Measurements from ENCODE around the gene IBA57.

IBA57 gene

DNA sequence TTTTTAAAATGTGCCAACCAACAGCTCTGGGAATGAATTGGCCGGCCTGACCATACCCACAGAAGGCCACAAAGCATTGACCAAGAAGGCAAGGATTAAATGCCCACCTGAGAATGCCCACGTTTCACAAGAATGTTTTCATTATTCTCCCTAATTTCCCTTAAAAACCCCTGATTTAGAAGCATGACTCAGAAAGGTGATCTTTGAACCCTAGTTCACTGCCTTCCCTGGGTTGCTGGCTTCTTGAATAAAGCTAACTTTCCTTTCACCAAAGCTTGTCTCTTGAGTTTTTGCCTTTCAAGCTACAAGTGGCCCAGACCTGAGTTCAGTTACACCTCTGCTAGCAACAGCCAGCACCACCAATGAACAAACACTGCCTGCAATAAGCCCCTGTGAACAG lies 42.1 kb upstream of the IBA57 start:
- in situ Hi-C loops (cut with MboI; ENCODE audit: low sequenced_read_pairs, unreplicated experiment), result no loop called here
- no peak for DNase-seq (ENCODE audit: low spot score)
- TF ChIP-seq CTCF (IDR thresholded peaks at IDR 0.05; ENCODE audit: borderline replicate concordance, control extremely low read depth, extremely low read depth, insufficient read depth, missing control alignments), result no peak

GRCh38 chr1:228125185-228125584 lies 40.4 kb upstream of the IBA57 start:
- no peak for DNase-seq (ENCODE audit: low spot score)
- in situ Hi-C loops (cut with MboI; ENCODE audit: low sequenced_read_pairs, unreplicated experiment), result no loop called here
- no peak for TF ChIP-seq CTCF (IDR thresholded peaks at IDR 0.05; ENCODE audit: borderline replicate concordance, control extremely low read depth, extremely low read depth, insufficient read depth, missing control alignments)

GRCh38 chr1:228131766-228132165 lies 33.8 kb upstream of the IBA57 start:
- DNase-seq (ENCODE audit: low spot score), result no peak
- no peak for TF ChIP-seq CTCF (IDR thresholded peaks at IDR 0.05; ENCODE audit: borderline replicate concordance, control extremely low read depth, extremely low read depth, insufficient read depth, missing control alignments)
- in situ Hi-C loops (cut with MboI; ENCODE audit: low sequenced_read_pairs, unreplicated experiment), result no loop called here

GRCh38 chr1:228134591-228134990 lies 31.0 kb upstream of the IBA57 start:
- in situ Hi-C loops (cut with MboI; ENCODE audit: low sequenced_read_pairs, unreplicated experiment), result no loop called here
- no peak for TF ChIP-seq CTCF (IDR thresholded peaks at IDR 0.05; ENCODE audit: borderline replicate concordance, control extremely low read depth, extremely low read depth, insufficient read depth, missing control alignments)
- no peak for DNase-seq (ENCODE audit: low spot score)

DNA sequence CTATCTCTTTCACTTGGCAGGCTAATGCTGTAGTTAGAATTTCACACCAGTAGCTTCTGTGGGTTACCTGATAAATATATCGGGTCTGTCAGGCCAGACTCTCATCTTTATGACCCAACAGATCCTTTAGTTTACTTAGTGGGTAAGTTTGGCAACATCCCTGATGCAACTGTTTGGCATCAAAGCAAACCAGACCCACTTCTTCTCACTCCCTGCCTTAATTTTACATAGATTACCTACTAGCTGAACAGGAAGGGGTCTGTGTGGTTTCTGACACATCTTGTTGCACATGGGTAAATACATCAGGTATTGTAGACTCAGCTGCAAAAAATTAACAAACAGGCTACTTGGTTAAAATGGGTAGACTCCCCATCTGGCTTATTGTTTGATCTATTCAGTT lies 28.7 kb upstream of the IBA57 start:
- in situ Hi-C loops (cut with MboI; ENCODE audit: low sequenced_read_pairs, unreplicated experiment), result no loop called here
- no peak for DNase-seq (ENCODE audit: low spot score)
- no peak for TF ChIP-seq CTCF (IDR thresholded peaks at IDR 0.05; ENCODE audit: borderline replicate concordance, control extremely low read depth, extremely low read depth, insufficient read depth, missing control alignments)

GRCh38 chr1:228139406-228139930 lies 26.1 kb upstream of the IBA57 start:
- no peak for DNase-seq (ENCODE audit: low spot score)
- TF ChIP-seq CTCF (IDR thresholded peaks at IDR 0.05; ENCODE audit: borderline replicate concordance, control extremely low read depth, extremely low read depth, insufficient read depth, missing control alignments), result no peak
- in situ Hi-C loops (cut with MboI; ENCODE audit: low sequenced_read_pairs, unreplicated experiment), result no loop called here
